Measurements from ENCODE around the gene PTGIS. TPM values are rescaled to one million over a fixed set of nuclear protein-coding genes. Genes with fewer than 3 reads are reported as not detected.

Gene PTGIS
- total RNA-seq, 5 donors from 2014 or later (not counting 1 experiment from before 2014, with no cell fraction given), result 0.22 to 0.46 (median 0.23) TPM; not detected in 2

DNA sequence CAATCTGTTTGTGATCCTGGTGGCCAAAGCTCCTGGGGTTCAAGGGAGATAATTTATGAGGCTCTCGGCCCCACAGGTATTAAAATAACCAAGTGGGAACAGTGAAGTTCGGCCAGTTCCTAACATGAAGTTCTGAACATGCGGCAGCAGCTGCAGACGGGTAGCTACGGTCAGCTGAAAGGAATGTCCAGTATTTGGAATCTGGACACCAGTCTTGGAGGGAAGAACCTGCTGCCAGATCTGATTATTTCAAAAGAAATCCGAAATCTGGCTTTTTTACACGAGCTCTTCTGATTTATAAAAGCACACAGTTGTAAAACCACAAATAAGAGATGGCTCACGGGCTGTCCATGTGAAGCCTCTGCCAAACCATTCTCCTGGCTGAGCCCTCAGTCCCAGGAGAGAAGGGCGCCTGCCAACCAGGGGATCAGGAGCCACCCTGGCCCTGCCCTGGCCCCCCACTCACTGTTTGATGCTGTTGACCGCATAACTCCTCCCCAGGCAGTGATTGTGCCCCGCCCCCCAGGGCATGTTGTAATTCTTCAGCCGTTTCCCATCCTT, 57.3 kb downstream of the PTGIS start:
- POLR2A ChIA-PET, result no interaction called here
- H3K4me1 ChIP-seq (ENCODE audit: control insufficient read depth in 1 of 2, extremely low read depth in 1 of 2, insufficient read depth in 2 of 2, low read length in 2 of 2), result peaks cover 0 to 4% of the 10 kb centered on the region in 2 experiments
- H3K27ac ChIP-seq (ENCODE audit: low read length), result no peak overlapping the region
- Mint-ChIP-seq H3K36me3 (no peaks in the 10 kb centered on the region), H3K4me3 (no peak overlapping the region), H3K9me3 (no peaks in the 10 kb centered on the region), H3K4me1 (peaks cover 0 to 5% (median 3%) of the 10 kb centered on the region in 3 donors), H3K27me3 (peaks cover 36 to 58% of the 10 kb centered on the region in 2 donors), H3K27ac (no peak overlapping the region)
- H3K36me3 ChIP-seq (ENCODE audit: control insufficient read depth in 2 of 2, extremely low read depth in 1 of 2, insufficient read depth in 1 of 2, low read length in 1 of 2), result no peaks in the 10 kb centered on the region
- CTCF ChIA-PET, result no interaction called here
- DNase-seq (no peak), ATAC-seq (replicated peaks in 1 of 4) (no peak)
- H3K27me3 ChIP-seq (replicated peaks in 1 of 2; ENCODE audit: control insufficient read depth in 2 of 2, extremely low read depth in 1 of 2, insufficient read depth in 2 of 2, low read length in 1 of 2), result peaks cover 2 to 60% of the 10 kb centered on the region in 2 experiments
- no peak overlapping the region for H3K4me3 ChIP-seq (ENCODE audit: control insufficient read depth in 1 of 2, extremely low read depth in 1 of 2, low read length in 1 of 2)
- 64% methylated on average over 10 of the region's 12 CpGs for WGBS (ENCODE audit: insufficient coverage)
- no peaks in the 10 kb centered on the region for H3K9me3 ChIP-seq

GRCh38 chr20:49508435-49509199, 59.3 kb downstream of the PTGIS start:
- no peak overlapping the region for H3K27ac ChIP-seq (ENCODE audit: low read length)
- peaks cover 2 to 54% of the 10 kb centered on the region in 2 experiments for H3K27me3 ChIP-seq (replicated peaks in 1 of 2; ENCODE audit: control insufficient read depth in 2 of 2, extremely low read depth in 1 of 2, insufficient read depth in 2 of 2, low read length in 1 of 2)
- H3K27ac Mint-ChIP-seq, result no peak overlapping the region
- H3K9me3 ChIP-seq, result no peaks in the 10 kb centered on the region
- H3K4me1 Mint-ChIP-seq, result peaks cover 0 to 5% (median 3%) of the 10 kb centered on the region in 3 donors
- CTCF ChIA-PET, result no interaction called here
- no peaks in the 10 kb centered on the region for H3K9me3 Mint-ChIP-seq
- H3K27me3 Mint-ChIP-seq, result peaks cover 36 to 52% of the 10 kb centered on the region in 2 donors
- POLR2A ChIA-PET, result no interaction called here
- 32% methylated on average over 6 of the region's 14 CpGs for WGBS (ENCODE audit: insufficient coverage)
- no peaks in the 10 kb centered on the region for H3K36me3 Mint-ChIP-seq
- H3K4me3 ChIP-seq (ENCODE audit: control insufficient read depth in 1 of 2, extremely low read depth in 1 of 2, low read length in 1 of 2), result no peak overlapping the region
- DNase-seq (peak in 1 of 35 experiments; percentile 47), ATAC-seq (replicated peaks in 1 of 4) (peak in 2 of 4 experiments; percentile 36 to 42)
- H3K4me1 ChIP-seq (ENCODE audit: control insufficient read depth in 1 of 2, extremely low read depth in 1 of 2, insufficient read depth in 2 of 2, low read length in 2 of 2), result peaks cover 0 to 4% of the 10 kb centered on the region in 2 experiments
- H3K36me3 ChIP-seq (ENCODE audit: control insufficient read depth in 2 of 2, extremely low read depth in 1 of 2, insufficient read depth in 1 of 2, low read length in 1 of 2), result no peaks in the 10 kb centered on the region
- H3K4me3 Mint-ChIP-seq, result no peak overlapping the region

DNA sequence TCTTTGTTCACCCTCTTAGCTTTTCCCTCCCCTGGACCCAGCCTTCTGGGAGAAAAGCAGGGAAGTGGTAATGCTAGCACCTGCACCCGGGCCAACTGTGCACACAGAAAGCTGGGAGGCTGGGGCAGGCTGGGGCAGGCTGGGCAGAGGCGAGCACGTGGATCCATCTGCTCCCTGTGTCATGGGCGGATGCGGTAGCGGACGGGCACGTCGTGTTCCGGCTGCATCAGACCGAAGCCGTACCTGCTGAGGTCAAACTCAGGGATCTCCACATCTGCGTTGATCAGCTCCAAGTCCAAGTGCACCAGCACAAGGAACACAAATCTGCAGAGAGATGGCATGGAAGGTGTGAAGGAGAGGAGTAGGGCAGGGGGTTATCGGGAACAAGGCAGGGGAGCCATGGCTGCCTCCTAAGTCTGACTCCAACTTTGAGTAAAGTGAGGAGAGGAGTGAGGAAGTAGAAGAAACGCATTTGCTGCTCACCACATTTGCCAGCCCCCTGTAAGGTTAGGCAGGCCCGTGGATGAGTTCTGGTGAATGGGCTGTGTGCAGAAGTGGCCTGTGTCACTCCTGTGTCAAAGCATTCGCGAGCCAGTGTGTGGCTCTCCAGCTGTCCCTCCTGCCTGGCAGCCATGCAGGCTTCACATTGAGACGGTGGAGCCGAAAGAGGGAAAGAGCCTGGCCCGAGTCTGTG, 60.0 kb downstream of the PTGIS start:
- CTCF ChIA-PET, result no interaction called here
- DNase-seq (no peak), ATAC-seq (replicated peaks in 1 of 4) (no peak)
- Mint-ChIP-seq H3K4me1 (peaks cover 0 to 5% (median 3%) of the 10 kb centered on the region in 3 donors), H3K36me3 (no peaks in the 10 kb centered on the region), H3K27me3 (peaks cover 35 to 53% of the 10 kb centered on the region in 2 donors), H3K9me3 (no peaks in the 10 kb centered on the region), H3K4me3 (no peak overlapping the region), H3K27ac (no peak overlapping the region)
- no peaks in the 10 kb centered on the region for H3K36me3 ChIP-seq (ENCODE audit: control insufficient read depth in 2 of 2, extremely low read depth in 1 of 2, insufficient read depth in 1 of 2, low read length in 1 of 2)
- H3K9me3 ChIP-seq, result no peaks in the 10 kb centered on the region
- peaks cover 2 to 51% of the 10 kb centered on the region in 2 experiments for H3K27me3 ChIP-seq (replicated peaks in 1 of 2; ENCODE audit: control insufficient read depth in 2 of 2, extremely low read depth in 1 of 2, insufficient read depth in 2 of 2, low read length in 1 of 2)
- POLR2A ChIA-PET, result no interaction called here
- H3K4me3 ChIP-seq (ENCODE audit: control insufficient read depth in 1 of 2, extremely low read depth in 1 of 2, low read length in 1 of 2), result no peak overlapping the region
- 82% methylated on average over 20 of the region's 21 CpGs for WGBS (ENCODE audit: insufficient coverage)
- H3K27ac ChIP-seq (ENCODE audit: low read length), result no peak overlapping the region
- peaks cover 0 to 4% of the 10 kb centered on the region in 2 experiments for H3K4me1 ChIP-seq (ENCODE audit: control insufficient read depth in 1 of 2, extremely low read depth in 1 of 2, insufficient read depth in 2 of 2, low read length in 2 of 2)

DNA sequence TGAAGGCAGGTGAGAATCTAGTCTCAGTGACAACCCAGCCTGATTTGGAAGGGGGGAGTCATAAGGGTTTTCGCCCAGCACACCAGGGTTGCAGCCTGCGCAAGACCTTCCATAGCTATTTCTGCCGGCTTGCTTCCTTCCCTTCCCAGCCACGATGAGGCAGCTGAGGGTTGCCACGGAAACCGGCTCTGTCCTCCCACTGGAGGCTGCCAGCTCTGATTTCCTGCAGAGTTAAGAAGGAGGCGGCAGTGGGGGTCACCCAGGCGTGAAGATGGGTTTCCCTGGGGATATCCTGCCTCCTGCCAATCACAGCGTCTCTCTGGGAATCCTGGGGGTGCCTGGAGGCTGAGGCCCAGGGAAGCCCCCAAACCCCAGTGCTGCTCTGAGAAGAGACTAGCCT, 62.4 kb downstream of the PTGIS start:
- DNase-seq, result no peak
- Histone ChIP-seq H3K4me1 (ENCODE audit: control insufficient read depth in 1 of 2, extremely low read depth in 1 of 2, insufficient read depth in 2 of 2, low read length in 2 of 2) (peaks cover 0 to 4% of the 10 kb centered on the region in 2 experiments), H3K27me3 (replicated peaks in 1 of 2; ENCODE audit: control insufficient read depth in 2 of 2, extremely low read depth in 1 of 2, insufficient read depth in 2 of 2, low read length in 1 of 2) (peaks cover 2 to 49% of the 10 kb centered on the region in 2 experiments), H3K36me3 (ENCODE audit: control insufficient read depth in 2 of 2, extremely low read depth in 1 of 2, insufficient read depth in 1 of 2, low read length in 1 of 2) (no peaks in the 10 kb centered on the region), H3K9me3 (no peaks in the 10 kb centered on the region), H3K27ac (ENCODE audit: low read length) (no peak overlapping the region), H3K4me3 (ENCODE audit: control insufficient read depth in 1 of 2, extremely low read depth in 1 of 2, low read length in 1 of 2) (no peak overlapping the region)
- WGBS (ENCODE audit: insufficient coverage), result 5% methylated on average over 6 of the region's 9 CpGs
- POLR2A ChIA-PET, result no interaction called here
- Mint-ChIP-seq H3K4me3 (no peak overlapping the region), H3K9me3 (no peaks in the 10 kb centered on the region), H3K27ac (no peak overlapping the region), H3K27me3 (peaks cover 36 to 50% of the 10 kb centered on the region in 2 donors), H3K36me3 (no peaks in the 10 kb centered on the region), H3K4me1 (peaks cover 0 to 5% (median 3%) of the 10 kb centered on the region in 3 donors)
- CTCF ChIA-PET, result no interaction called here
- no peak for ATAC-seq (replicated peaks in 1 of 4)

GRCh38 chr20:49503176-49503575, 64.8 kb downstream of the PTGIS start:
- WGBS (ENCODE audit: insufficient coverage), result 75% methylated on average over 4 of the region's 6 CpGs
- no peak for DNase-seq
- Mint-ChIP-seq H3K36me3 (no peaks in the 10 kb centered on the region), H3K4me3 (no peak overlapping the region), H3K27ac (no peak overlapping the region), H3K4me1 (peaks cover 0 to 2% (median 0%) of the 10 kb centered on the region in 3 donors), H3K27me3 (peaks cover 30 to 41% of the 10 kb centered on the region in 2 donors), H3K9me3 (peaks cover 0 to 2% (median 0%) of the 10 kb centered on the region in 3 donors)
- ChIA-PET CTCF (no interaction called here), POLR2A (no interaction called here)
- Histone ChIP-seq H3K4me1 (ENCODE audit: control insufficient read depth in 1 of 2, extremely low read depth in 1 of 2, insufficient read depth in 2 of 2, low read length in 2 of 2) (peaks cover 0 to under 1% of the 10 kb centered on the region in 2 experiments), H3K36me3 (ENCODE audit: control insufficient read depth in 2 of 2, extremely low read depth in 1 of 2, insufficient read depth in 1 of 2, low read length in 1 of 2) (no peaks in the 10 kb centered on the region), H3K27me3 (replicated peaks in 1 of 2; ENCODE audit: control insufficient read depth in 2 of 2, extremely low read depth in 1 of 2, insufficient read depth in 2 of 2, low read length in 1 of 2) (peaks cover 0 to 53% of the 10 kb centered on the region in 2 experiments), H3K4me3 (ENCODE audit: control insufficient read depth in 1 of 2, extremely low read depth in 1 of 2, low read length in 1 of 2) (no peak overlapping the region), H3K9me3 (no peaks in the 10 kb centered on the region), H3K27ac (ENCODE audit: low read length) (no peak overlapping the region)
- ATAC-seq (replicated peaks in 1 of 4), result no peak

GRCh38 chr20:49501917-49502316, 66.0 kb downstream of the PTGIS start:
- ChIA-PET POLR2A (no interaction called here), CTCF (no interaction called here)
- ATAC-seq (replicated peaks in 1 of 4), result no peak
- Histone ChIP-seq H3K9me3 (no peaks in the 10 kb centered on the region), H3K36me3 (ENCODE audit: control insufficient read depth in 2 of 2, extremely low read depth in 1 of 2, insufficient read depth in 1 of 2, low read length in 1 of 2) (no peaks in the 10 kb centered on the region), H3K27ac (ENCODE audit: low read length) (no peak overlapping the region), H3K4me3 (ENCODE audit: control insufficient read depth in 1 of 2, extremely low read depth in 1 of 2, low read length in 1 of 2) (no peak overlapping the region), H3K4me1 (ENCODE audit: control insufficient read depth in 1 of 2, extremely low read depth in 1 of 2, insufficient read depth in 2 of 2, low read length in 2 of 2) (no peaks in the 10 kb centered on the region), H3K27me3 (replicated peaks in 1 of 2; ENCODE audit: control insufficient read depth in 2 of 2, extremely low read depth in 1 of 2, insufficient read depth in 2 of 2, low read length in 1 of 2) (peaks cover 0 to 47% of the 10 kb centered on the region in 2 experiments)
- Mint-ChIP-seq H3K4me3 (no peak overlapping the region), H3K36me3 (no peaks in the 10 kb centered on the region), H3K9me3 (peaks cover 0 to 4% (median 0%) of the 10 kb centered on the region in 3 donors), H3K4me1 (no peaks in the 10 kb centered on the region), H3K27ac (no peak overlapping the region), H3K27me3 (peaks cover 34 to 42% of the 10 kb centered on the region in 2 donors)
- DNase-seq, result no peak
- WGBS (ENCODE audit: insufficient coverage), result 100% methylated on average over 1 of the region's 3 CpGs

Measured in T-cell (primary cell).